SIG-M5 (cell line): Measurements from ENCODE around the gene SV2B.
"Not testable (repeated sequence)": the region's sequence is repeated elsewhere in the genome, so short reads cannot be mapped to it uniquely, and the experiment has no call there.

Experiments
- DNase-seq: peaks from one replicate; lab custom pipeline; 2025; lab: John Stamatoyannopoulos, UW

The SV2B gene

GRCh38 chr15:91099995-91100813, at the start of gene SV2B:
SV2B (plus strand) TSS chr15:91100257; CDS start chr15:91226264, 126,007 bp downstream.
- no peak for DNase-seq

GRCh38 chr15:91051248-91051647, 48.8 kb upstream of the SV2B start:
- no peak for DNase-seq

- no peak for DNase-seq
Measured at GRCh38 chr15:91054816-91055215, 45.2 kb upstream of the SV2B start.

- no peak for DNase-seq
Measured at GRCh38 chr15:91055548-91056331, 44.3 kb upstream of the SV2B start.

GRCh38 chr15:91061230-91061629, 38.8 kb upstream of the SV2B start:
- DNase-seq, result no peak

GRCh38 chr15:91061997-91062396, 38.1 kb upstream of the SV2B start:
- DNase-seq, result no peak

GRCh38 chr15:91065505-91065904, 34.6 kb upstream of the SV2B start:
- DNase-seq, result no peak

GRCh38 chr15:91067036-91067435, 33.0 kb upstream of the SV2B start:
- DNase-seq, result no peak

- DNase-seq, result no peak
Measured at GRCh38 chr15:91068436-91068835, 31.6 kb upstream of the SV2B start.

GRCh38 chr15:91068966-91069365, 31.1 kb upstream of the SV2B start:
- DNase-seq, result no peak

GRCh38 chr15:91070872-91071271, 29.2 kb upstream of the SV2B start:
- DNase-seq, result no peak

- DNase-seq, result no peak
Measured at GRCh38 chr15:91072161-91072560, 27.9 kb upstream of the SV2B start.

GRCh38 chr15:91073077-91073476, 27.0 kb upstream of the SV2B start:
- DNase-seq, result no peak

- DNase-seq, result no peak
Measured at GRCh38 chr15:91073768-91074167, 26.3 kb upstream of the SV2B start.

- DNase-seq, result no peak
Measured at GRCh38 chr15:91075739-91076138, 24.3 kb upstream of the SV2B start.

GRCh38 chr15:91077029-91077428, 23.0 kb upstream of the SV2B start:
- DNase-seq, result no peak

- DNase-seq, result not testable (repeated sequence)
Measured at GRCh38 chr15:91093866-91094265, 6.2 kb upstream of the SV2B start.

- DNase-seq, result no peak
Measured at GRCh38 chr15:91098451-91098850, 1.6 kb upstream of the SV2B start.

GRCh38 chr15:91099616-91099994, 452 bp upstream of the SV2B start:
- no peak for DNase-seq

- no peak for DNase-seq
Measured at GRCh38 chr15:91100814-91101607, 954 bp downstream of the SV2B start.

- no peak for DNase-seq
Measured at GRCh38 chr15:91101608-91101920, 1.5 kb downstream of the SV2B start.

- no peak for DNase-seq
Measured at GRCh38 chr15:91102546-91103330, 2.7 kb downstream of the SV2B start.
